HG03432 (cell line): ENCODE data around the gene PMEPA1.
"Not testable (repeated sequence)": the region's sequence is repeated elsewhere in the genome, so short reads cannot be mapped to it uniquely, and the experiment has no call there.

Source experiments
- ATAC-seq: cut with Tn5 transposase; IDR thresholded peaks from one replicate; pipeline ENCODE4 v1.9.1; 2021; ENCODE audit warnings: mild to moderate bottlenecking, moderate library complexity; ENCODE audit not compliant: unreplicated experiment

The PMEPA1 gene

GRCh38 chr20:57653546-57653900 lies 56.3 kb downstream of the PMEPA1 start:
- ATAC-seq = no peak

GRCh38 chr20:57652606-57653545 lies 56.9 kb downstream of the PMEPA1 start:
- ATAC-seq = no peak

- ATAC-seq = no peak
These were observed 57.8 kb downstream of the PMEPA1 start for GRCh38 chr20:57651881-57652605.

GRCh38 chr20:57650756-57651483 lies 58.9 kb downstream of the PMEPA1 start:
- no peak for ATAC-seq

DNA sequence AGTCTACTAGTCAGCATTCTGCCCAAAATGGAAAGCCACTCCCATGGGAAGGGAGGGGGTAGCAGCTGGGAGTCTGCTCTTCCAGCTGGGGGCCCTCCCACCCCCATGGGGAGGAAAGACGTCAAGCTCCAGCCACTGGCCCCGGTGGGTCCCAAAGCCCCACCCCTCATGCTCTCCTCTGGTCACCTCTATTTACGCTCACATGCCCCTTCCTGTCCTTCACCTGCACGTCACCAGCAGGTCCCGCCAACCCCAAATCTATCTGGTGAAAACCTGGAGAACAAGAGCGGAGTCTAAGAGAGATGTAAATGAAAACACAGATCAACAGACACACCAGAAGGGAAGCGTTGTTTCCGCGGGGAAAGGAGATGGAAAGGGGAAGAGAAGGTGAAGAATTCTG lies 59.5 kb downstream of the PMEPA1 start:
- no peak for ATAC-seq

GRCh38 chr20:57649617-57650015 lies 60.2 kb downstream of the PMEPA1 start:
- ATAC-seq = no peak

DNA sequence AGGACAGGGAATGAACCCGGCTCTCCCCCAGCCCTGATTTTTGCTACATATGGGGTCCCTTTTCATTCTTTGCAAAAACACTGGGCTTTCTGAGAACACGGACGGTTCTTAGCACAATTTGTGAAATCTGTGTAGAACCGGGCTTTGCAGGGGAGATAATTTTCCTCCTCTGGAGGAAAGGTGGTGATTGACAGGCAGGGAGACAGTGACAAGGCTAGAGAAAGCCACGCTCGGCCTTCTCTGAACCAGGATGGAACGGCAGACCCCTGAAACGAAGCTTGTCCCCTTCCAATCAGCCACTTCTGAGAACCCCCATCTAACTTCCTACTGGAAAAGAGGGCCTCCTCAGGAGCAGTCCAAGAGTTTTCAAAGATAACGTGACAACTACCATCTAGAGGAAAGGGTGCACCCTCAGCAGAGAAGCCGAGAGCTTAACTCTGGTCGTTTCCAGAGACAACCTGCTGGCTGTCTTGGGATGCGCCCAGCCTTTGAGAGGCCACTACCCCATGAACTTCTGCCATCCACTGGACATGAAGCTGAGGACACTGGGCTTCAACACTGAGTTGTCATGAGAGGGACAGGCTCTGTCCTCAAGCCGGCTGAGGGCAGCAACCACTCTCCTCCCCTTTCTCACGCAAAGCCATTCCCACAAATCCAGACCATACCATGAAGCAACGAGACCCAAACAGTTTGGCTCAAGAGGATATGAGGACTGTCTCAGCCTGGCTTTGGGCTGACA lies 60.8 kb downstream of the PMEPA1 start:
- ATAC-seq = no peak

DNA sequence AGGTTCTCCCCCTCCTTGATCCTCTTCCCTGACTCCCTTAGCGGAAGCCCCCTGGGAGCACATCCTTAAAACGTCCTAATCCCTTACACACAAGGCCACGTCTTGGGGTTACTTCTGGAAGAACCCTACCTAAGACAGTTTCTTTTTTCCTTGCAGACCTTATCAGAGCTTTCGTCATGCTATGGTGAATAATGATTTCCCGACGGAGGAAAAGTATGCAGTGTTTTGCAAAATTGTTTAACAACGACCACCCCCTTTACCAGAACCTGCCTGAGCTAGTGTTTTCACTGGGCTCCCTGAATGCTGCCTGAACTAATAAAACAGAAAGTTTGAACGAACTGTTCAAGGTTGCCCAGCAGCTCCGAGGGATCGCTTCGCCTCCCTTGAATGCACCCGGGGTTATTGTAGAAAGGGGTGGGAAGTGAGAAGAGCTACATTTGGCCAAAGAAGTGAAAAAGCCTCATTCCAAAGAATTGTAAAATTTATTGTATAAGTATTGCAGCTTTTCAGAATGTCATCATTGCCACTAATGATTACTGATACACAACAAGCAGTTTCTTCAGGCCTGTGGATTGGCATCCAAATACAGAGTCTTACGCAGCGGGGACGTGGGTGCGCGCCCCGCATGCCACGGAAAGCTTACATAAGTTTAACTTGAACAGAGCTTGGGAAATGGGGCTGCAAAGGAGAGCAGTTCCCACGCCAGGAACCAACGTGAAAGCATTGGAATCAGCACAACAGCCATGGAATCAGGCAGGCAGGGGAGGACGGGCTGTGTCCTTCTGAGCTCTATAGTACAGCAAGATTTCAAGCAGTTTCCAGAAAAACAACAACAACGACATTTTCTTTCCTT lies 61.7 kb downstream of the PMEPA1 start:
- no peak for ATAC-seq

DNA sequence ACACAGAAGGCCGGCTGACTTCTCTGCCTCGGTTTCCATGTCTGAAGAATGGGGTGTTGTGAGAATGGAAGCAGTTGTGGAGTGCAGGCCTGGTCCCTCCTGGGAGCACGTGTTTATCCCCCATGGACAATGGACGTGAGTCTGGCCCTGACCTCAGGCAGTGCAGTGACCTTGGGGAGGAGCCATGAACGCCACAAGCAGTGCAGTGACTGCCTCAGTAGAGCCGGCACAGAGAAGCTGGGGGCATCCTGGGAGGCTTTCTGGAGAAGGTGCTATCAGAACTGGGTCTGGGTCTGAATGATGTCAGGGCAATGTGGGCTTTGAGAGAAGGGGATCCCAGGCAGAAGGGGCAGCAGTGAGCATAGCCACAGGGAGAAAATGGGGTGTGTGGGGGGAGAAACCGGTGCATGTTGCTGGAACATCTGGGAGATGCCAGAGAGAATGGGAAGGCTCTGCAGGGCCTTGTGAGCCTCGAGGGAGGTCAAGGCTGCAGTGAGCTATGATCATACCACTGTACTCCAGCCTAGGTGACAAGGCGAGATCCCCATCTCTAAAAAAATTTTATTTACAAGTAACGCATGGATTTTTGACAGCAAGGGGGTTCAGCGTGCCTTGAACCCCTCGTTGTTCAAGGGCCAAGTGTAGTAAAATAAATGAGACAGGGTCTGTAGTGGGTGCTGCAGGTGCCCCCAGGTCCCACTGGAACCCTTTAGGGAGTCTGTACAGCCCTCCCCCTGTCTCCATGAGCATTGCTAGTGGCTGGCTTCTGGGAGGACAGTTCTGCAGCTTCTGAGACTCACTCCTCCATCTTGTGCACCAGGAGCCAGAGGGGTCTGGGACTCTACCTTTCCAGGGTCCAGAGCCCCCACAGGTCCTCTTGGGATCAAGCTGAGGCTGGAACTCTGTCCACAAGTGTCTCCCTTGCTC lies 62.5 kb downstream of the PMEPA1 start:
- ATAC-seq = no peak

GRCh38 chr20:57638895-57639236 lies 70.9 kb downstream of the PMEPA1 start:
- no peak for ATAC-seq

DNA sequence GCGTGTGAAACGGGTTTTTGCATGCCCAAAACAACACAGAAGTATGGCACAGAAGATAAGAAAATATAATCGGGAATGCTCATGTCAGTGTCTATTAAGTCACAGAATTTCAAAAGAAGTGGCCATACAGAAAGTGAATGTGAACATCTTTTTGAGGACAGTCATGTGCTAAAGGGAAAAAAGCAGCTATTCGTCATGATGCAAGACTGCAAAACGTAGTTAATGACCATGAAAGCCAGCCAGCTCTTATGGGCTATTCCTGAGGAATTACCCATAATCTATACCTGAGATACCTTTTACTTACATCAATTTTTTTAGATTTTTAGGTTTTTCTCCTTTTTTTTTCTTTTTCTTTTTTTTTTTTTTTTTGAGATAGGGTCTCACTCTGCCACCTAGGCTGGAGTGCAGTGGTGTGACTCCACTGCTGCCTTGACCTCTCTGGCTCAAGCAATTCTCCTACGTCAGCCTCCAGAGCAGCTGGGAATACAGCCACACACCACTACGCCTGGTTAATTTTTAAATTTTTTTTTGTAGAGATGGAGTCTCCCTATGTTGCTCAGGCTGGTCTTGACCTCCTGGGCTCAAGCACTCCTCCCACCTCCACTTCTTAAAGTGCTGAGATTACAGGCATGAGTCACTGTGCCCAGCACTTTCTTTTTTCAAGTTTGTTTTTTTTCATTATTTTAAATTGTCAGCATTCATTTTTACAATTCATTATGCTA lies 71.5 kb downstream of the PMEPA1 start:
- ATAC-seq = no peak

- ATAC-seq = no peak
These were observed 75.8 kb downstream of the PMEPA1 start for GRCh38 chr20:57633945-57634491.

DNA sequence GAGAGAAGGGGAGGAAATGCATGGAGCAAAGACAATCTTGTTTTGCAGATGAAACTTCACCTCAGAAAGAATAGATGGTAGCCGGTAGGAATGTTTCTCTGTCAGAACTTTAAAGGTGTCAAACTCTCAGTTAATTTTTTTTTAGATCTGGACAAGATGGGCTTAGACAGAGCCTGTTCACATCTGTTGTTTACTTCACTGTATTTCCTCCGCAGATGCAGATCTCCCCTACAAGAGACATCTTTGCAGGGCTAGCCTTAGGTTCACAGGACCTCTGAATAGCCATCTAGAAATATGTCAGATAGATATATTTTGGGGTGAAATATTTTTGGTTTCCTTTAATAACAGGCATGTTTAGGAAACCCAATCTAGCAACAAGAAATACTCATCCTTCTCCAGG lies 77.5 kb downstream of the PMEPA1 start:
- ATAC-seq = no peak

GRCh38 chr20:57630061-57630460 lies 79.8 kb downstream of the PMEPA1 start:
- ATAC-seq = no peak

- not testable (repeated sequence) for ATAC-seq
These were observed 80.3 kb downstream of the PMEPA1 start for GRCh38 chr20:57629491-57629901.

- not testable (repeated sequence) for ATAC-seq
These were observed 80.9 kb downstream of the PMEPA1 start for GRCh38 chr20:57628962-57629308.

DNA sequence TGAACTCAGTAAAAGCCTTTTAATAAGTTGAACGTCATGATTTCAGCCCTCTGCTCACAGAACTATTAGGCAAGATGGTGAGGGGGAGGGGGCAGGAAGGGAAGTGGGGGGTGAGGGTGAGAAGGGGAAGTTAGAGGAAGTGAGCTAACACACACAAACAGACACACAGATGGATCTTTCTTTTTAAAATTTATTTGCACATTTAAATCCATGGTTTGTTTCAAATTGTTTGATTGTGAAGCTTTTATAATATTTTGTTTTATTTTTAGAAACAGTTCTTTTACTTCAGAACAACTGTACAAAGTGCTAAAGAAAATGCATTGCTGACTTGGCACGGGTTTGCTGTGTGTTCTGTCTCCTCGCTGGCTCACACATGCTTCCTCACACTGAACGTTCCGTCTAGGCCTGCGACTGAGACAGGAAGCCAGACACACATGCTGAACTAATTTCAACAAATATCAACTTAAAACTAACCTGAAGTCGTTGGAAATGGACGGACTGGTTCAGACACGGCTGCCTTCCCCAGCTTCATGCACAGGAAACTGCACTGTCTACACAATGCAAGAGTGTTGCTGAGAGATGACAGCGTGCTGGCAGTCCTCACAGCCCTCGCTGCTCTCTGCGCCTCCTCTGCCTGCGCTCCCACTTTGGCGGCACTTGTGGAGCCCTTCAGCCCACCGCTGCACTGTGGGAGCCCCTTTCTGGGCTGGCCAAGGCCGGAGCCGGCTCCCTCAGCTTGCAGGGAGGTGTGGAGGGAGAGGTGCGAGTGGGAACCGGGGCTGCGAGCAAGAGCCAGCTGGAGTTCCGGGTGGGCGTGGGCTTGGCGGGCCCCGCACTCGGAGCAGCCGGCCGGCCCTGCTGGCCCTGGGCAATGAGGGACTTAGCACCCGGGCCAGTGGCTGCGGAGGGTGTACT lies 81.5 kb downstream of the PMEPA1 start:
- ATAC-seq = no peak
